Mucosa of stomach (tissue), 1 donor: ENCODE data around the gene PAX9.

ENCODE experiments used
- H3K27me3 ChIP-seq: one replicate; pipeline ENCODE4 v1.7.0; 2013; ENCODE audit warnings: mild to moderate bottlenecking, low read length; ENCODE audit not compliant: control insufficient read depth, insufficient read depth
- H3K36me3 ChIP-seq: one replicate; pipeline ENCODE4 v1.7.0; 2013; ENCODE audit warnings: low read length; ENCODE audit not compliant: control insufficient read depth, insufficient read depth
- H3K4me1 ChIP-seq: one replicate; pipeline ENCODE4 v1.7.0; 2013; ENCODE audit warnings: mild to moderate bottlenecking, low read length; ENCODE audit not compliant: control insufficient read depth, insufficient read depth
- H3K4me3 ChIP-seq: one replicate; pipeline ENCODE4 v1.7.0; 2013; ENCODE audit warnings: low read length
- H3K9ac ChIP-seq: one replicate; pipeline ENCODE4 v1.7.0; 2013; ENCODE audit warnings: mild to moderate bottlenecking, low read length, moderate library complexity
- H3K9me3 ChIP-seq: one replicate; pipeline ENCODE4 v1.7.0; 2013; ENCODE audit warnings: mild to moderate bottlenecking, low read length, moderate library complexity; ENCODE audit not compliant: control insufficient read depth
- donor health status: Pancreatic carcinoma.

The PAX9 gene

DNA sequence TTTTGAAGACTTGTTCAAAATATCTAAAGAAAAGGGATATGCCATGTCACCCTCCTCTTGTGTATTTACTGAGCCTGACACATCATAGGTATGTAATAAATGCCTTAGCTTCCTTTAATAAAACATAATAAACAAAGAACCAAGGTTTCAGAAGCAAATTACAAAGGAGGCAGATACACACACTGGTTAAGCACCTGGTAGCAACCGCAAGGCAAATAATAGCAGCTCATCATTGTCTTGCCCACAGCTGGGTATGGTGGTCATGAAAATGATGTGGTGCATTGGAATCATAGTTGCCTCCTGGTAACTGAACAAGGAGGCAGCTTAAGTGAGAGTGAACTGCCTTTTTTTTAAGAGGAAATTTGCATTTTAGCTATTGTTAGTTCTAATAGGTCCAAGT is 39.0 kb downstream of the PAX9 start:
- H3K9ac ChIP-seq = no peak overlapping the region
- H3K4me3 ChIP-seq = no peak overlapping the region
- no peaks in the 10 kb centered on the region for H3K27me3 ChIP-seq
- no peaks in the 10 kb centered on the region for H3K4me1 ChIP-seq
- no peaks in the 10 kb centered on the region for H3K36me3 ChIP-seq
- H3K9me3 ChIP-seq = no peaks in the 10 kb centered on the region

DNA sequence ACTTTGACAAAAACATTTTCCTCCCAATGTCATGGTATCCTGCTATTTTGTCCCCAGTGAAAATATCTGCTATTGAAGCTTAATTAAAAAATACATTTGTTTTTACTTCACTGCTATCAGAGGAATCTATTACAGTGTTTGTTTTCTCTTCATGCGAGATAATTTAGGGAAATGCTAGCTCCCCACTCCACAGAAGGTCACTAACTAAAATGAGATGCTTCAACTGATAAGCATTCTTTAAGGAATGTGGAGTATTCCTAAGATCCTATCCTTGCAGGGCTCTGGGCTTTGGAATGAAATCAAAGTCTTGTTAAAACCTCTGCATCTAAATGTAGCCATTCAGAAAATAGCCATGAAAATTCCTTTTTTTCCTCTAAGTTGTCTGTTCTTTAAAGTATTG is 39.5 kb downstream of the PAX9 start:
- Histone ChIP-seq H3K36me3 (no peaks in the 10 kb centered on the region), H3K9ac (no peak overlapping the region), H3K9me3 (no peaks in the 10 kb centered on the region)

DNA sequence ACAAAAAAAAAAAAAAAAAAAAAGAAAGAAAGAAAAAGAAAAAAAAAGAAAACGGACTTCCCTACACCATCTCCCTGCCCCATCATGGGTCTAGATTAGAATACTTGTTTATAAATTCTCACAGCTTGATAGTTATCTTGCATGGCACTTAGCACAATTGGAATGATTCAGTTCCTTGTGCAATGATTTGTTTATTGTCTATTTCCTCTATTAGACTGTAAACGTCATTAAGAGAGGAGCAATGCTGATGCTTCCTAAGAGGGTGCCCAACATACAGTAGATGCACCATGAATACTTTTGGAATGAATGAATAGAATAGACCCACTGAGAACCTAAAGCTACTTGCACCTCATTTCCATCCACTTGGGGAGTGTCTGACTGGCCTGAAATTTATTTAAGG is 40.8 kb downstream of the PAX9 start:
- no peaks in the 10 kb centered on the region for H3K36me3 ChIP-seq
- no peaks in the 10 kb centered on the region for H3K27me3 ChIP-seq
- H3K9ac ChIP-seq = no peak overlapping the region
- H3K9me3 ChIP-seq = no peaks in the 10 kb centered on the region
- no peak overlapping the region for H3K4me3 ChIP-seq
- no peaks in the 10 kb centered on the region for H3K4me1 ChIP-seq

More for the DNA sequence above, 39.5 kb downstream of the PAX9 start:
- H3K4me1 ChIP-seq = no peaks in the 10 kb centered on the region
- H3K4me3 ChIP-seq = no peak overlapping the region
- no peaks in the 10 kb centered on the region for H3K27me3 ChIP-seq

DNA sequence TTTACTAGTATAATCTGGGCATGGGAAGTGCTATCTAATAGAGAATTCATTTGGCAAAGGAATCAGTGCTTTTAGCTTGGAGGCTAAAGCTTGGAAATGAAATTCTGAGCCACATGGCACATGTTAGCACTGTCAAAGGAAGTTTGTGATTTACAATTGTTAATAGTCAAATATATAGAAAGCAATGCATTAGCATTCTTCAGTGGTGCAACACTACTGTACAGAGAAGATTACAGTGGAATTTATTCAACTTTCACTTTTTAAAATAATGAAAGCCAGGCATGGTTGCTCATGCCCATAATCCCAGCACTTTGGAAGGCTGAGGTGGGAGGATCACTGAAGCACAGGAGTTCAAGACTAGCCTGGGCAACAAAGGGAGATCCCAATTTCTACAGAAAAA is 45.9 kb downstream of the PAX9 start:
- H3K4me3 ChIP-seq = no peak overlapping the region
- no peaks in the 10 kb centered on the region for H3K27me3 ChIP-seq
- no peaks in the 10 kb centered on the region for H3K36me3 ChIP-seq
- no peaks in the 10 kb centered on the region for H3K4me1 ChIP-seq
- H3K9ac ChIP-seq = no peak overlapping the region
- no peaks in the 10 kb centered on the region for H3K9me3 ChIP-seq

DNA sequence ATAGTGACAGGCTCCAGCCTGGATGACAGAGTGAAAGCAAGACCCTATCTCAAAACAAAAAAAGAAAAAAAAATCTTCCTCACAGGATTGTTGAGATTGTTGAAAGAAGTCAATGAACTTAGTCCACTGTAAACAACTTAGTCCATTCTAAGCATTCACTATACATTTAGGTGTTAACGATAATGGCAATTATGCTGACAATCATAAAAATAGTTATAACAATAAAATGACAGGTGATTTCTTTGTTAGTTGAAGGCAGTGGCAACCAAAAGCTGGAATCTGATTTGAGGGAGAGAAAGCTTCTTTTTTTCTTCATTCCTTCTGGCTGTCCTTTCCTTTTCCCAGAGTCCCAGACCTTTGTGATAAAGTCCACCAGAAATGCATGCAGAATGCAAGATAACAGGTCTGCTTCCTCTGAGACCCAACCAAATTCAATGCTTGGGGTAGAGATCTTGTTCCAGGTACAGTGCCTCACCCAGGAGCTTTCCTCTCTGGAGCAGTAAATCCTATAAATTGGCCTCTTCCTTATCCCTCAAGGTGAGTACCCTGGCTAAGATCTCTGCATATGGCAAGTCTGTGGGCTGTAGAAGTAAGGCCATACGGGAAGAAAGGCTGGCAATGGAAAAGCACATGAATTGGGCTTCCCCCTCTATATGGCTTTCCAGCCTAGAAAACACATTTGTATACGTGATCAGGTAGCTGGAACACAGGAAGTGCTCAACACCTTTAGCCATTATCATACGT is 52.5 kb downstream of the PAX9 start:
- Histone ChIP-seq H3K9ac (no peak overlapping the region), H3K27me3 (no peaks in the 10 kb centered on the region), H3K9me3 (no peaks in the 10 kb centered on the region), H3K4me1 (no peaks in the 10 kb centered on the region), H3K36me3 (no peaks in the 10 kb centered on the region), H3K4me3 (no peak overlapping the region)

DNA sequence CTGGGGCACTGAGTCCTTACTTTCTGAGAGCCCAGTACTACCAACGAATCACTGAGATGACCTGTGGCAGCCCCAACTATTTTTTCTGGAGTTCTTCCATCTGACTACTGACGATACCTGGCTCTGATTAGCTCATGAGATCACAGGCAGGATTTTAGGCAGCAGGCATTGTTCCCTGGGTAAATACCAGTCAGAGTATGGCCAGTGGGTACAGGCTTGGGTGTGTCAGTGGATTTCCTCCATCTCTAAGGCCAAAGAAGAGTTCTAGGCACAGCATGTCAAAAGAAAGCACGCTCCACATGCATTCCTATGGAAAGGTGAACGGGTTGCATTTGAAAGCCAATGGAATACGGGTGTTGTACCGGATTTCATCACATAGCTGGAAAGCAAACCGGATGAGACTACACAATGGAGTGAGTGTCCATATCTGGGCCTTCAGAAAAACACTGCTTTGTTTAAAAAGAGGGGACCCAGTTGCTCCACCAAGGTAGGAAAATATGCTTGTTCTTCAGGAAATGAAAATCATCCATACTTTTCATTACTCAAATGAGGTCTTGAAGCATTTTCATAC is 55.0 kb downstream of the PAX9 start:
- H3K4me1 ChIP-seq = no peaks in the 10 kb centered on the region

DNA sequence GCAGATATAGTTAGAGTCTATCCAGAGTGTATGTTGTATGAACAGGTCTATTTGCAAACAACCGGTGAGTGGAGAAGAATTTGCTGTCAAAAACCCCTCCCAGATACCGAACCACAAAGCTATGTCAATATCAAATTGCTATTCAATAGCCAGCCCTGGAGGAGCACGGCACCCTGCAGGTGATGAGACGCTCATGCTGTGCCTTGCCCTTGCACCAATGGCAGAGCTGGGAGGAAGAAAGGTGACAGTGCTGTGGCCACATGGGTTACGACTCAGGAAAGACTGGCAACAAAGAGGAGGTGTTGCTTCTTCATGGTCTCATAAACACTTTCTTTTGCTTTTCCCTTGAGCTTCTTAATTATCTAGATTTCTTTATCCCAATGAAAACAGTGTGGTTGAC is 55.7 kb downstream of the PAX9 start:
- H3K36me3 ChIP-seq = no peaks in the 10 kb centered on the region
- H3K4me1 ChIP-seq = no peaks in the 10 kb centered on the region
- H3K4me3 ChIP-seq = no peak overlapping the region
- H3K9ac ChIP-seq = no peak overlapping the region
- no peaks in the 10 kb centered on the region for H3K27me3 ChIP-seq
- H3K9me3 ChIP-seq = no peaks in the 10 kb centered on the region

More for the DNA sequence above, 55.0 kb downstream of the PAX9 start:
- Histone ChIP-seq H3K9ac (no peak overlapping the region), H3K27me3 (no peaks in the 10 kb centered on the region), H3K9me3 (no peaks in the 10 kb centered on the region), H3K4me3 (no peak overlapping the region), H3K36me3 (no peaks in the 10 kb centered on the region)

DNA sequence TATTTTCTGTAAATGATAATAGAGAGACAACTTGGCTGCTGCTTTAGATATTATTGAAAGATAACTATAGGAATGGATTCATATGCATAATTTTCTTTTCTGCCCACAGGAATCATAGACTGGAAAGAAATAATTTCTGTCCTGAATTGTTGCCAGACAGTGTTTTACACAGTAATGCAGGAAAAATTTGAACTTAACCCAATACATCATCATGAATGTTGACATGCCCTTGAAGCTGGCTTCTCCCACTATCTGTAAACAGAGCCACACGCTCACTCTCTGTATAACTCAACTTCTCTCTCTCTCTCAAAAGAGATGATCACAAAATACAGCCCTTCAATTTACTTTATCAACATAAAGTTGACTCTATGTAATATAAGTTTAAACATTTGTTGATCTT is 56.6 kb downstream of the PAX9 start:
- H3K36me3 ChIP-seq = no peaks in the 10 kb centered on the region
- H3K4me1 ChIP-seq = no peaks in the 10 kb centered on the region
- no peaks in the 10 kb centered on the region for H3K9me3 ChIP-seq
- H3K4me3 ChIP-seq = no peak overlapping the region
- H3K9ac ChIP-seq = no peak overlapping the region
- no peaks in the 10 kb centered on the region for H3K27me3 ChIP-seq

DNA sequence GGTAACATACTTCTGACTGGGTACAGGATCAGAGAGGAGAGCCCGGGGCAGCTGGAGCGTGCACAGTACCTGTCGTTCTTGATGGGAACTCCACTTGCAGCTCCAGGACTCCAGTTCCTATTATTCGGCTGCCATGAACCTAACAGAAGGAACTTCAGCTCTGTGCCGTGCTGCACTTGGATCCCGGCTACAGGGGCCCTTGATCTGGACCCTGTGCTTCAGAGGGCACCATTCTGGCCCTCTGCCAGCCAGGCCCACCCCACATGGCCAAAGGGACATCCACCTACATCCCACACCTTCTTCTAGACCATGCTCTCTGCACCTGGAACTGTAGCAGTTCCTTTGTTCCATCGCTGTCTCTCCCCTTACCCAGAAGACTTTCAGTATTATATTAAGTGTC is 58.2 kb downstream of the PAX9 start:
- Histone ChIP-seq H3K4me1 (no peaks in the 10 kb centered on the region), H3K9ac (no peak overlapping the region), H3K4me3 (no peak overlapping the region), H3K27me3 (no peaks in the 10 kb centered on the region), H3K9me3 (no peaks in the 10 kb centered on the region), H3K36me3 (no peaks in the 10 kb centered on the region)

DNA sequence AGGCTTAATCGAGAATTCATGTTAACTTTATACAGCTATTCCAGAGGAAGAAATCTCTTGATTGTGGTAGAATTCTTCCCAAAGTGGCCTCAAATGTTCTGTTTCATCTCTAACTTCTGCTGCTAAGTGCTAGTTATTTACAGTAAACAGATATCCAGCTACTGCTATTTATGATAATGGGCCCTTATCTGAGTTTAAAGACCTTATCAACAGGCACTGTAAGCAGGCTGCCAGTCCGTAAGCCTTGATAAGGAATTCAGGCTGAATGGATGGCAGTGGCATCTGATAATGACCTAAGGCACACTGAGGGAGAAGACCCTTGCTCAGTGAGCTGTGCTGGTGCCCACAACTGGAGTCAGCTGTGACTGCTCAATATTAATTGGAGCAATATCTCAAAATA is 59.0 kb downstream of the PAX9 start:
- Histone ChIP-seq H3K4me3 (no peak overlapping the region), H3K4me1 (no peaks in the 10 kb centered on the region), H3K27me3 (no peaks in the 10 kb centered on the region), H3K9ac (no peak overlapping the region), H3K36me3 (no peaks in the 10 kb centered on the region), H3K9me3 (no peaks in the 10 kb centered on the region)

DNA sequence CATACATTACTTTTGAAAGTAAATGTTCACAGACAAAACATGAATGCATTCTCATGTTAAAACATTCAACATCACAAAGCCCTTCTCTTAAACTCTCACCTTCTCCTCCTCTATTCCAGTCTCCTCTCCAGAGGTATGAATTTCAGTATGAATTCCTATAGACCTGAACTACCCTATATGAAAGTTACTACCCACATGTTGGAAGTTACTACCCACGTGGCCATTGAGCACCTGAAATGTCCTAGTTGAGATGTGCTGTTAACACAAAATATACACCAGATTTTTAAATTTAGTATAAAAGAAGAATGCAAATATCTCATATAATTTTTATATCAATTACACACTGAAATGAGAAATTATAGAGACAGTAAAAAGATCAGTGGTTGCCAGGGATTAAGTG is 60.2 kb downstream of the PAX9 start:
- no peaks in the 10 kb centered on the region for H3K9me3 ChIP-seq
- H3K4me3 ChIP-seq = no peak overlapping the region
- H3K4me1 ChIP-seq = no peaks in the 10 kb centered on the region
- H3K27me3 ChIP-seq = no peaks in the 10 kb centered on the region
- H3K36me3 ChIP-seq = no peaks in the 10 kb centered on the region
- H3K9ac ChIP-seq = no peak overlapping the region

DNA sequence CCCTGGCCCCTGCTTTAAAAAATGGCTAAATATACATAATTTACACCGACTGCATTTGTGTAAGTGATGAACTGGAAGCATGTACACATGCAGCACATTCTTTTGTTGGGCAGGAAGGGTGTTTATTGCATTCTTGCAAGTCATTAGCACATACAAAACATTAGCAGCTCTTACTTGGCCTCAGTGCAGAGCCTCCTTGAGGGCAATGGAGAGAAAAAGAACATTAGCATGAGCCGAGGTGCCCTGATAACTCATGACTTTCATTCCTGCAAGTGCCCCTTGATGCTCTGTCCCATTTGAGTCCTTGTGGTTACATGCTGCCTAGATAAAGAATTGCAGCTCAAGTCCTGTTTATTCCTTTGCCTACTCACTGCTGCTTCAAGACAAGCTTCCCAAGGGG is 61.9 kb downstream of the PAX9 start:
- Histone ChIP-seq H3K9me3 (no peaks in the 10 kb centered on the region), H3K9ac (no peak overlapping the region), H3K27me3 (no peaks in the 10 kb centered on the region), H3K4me3 (no peak overlapping the region), H3K36me3 (no peaks in the 10 kb centered on the region), H3K4me1 (no peaks in the 10 kb centered on the region)

DNA sequence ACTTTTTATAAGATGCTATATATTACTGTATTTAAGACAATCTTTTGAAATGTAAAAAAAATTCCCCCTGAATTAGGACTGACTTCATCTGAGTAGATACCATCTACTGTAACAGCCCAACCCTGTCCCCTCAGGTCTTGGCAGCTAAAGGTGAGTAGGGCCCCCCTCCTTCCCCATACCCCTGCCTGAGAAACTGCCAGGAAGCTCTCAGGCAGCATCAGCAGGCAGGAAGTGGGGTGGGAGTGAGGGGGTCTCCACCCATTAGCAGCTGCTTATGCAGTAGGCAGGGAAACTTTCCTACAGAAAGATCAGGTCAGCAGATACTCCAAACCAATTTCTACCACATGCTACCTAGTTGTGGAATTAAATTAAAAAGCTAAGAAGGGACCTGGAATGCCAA is 62.5 kb downstream of the PAX9 start:
- H3K4me3 ChIP-seq = no peak overlapping the region
- H3K36me3 ChIP-seq = no peaks in the 10 kb centered on the region
- no peaks in the 10 kb centered on the region for H3K27me3 ChIP-seq
- H3K4me1 ChIP-seq = no peaks in the 10 kb centered on the region
- no peak overlapping the region for H3K9ac ChIP-seq
- no peaks in the 10 kb centered on the region for H3K9me3 ChIP-seq
